Head of caudate nucleus (tissue), 42 donors: ENCODE data around the gene PCNX1.
A peak's percentile ranks its signal among the peaks of the same experiment; 100 is the strongest.

Experiments used
- DNase-seq, 42 donors: peaks; one replicate each; pipeline versions ENCODE4 v3.0.0 to v3.0.0-alpha.2; 2020 to 2021; ENCODE audit warnings: mixed read lengths in 7 of 42
- intact Hi-C: fragments of 100-400 bp; cut with DNase I; formaldehyde crosslinking; loops from one replicate; pipeline ENCODE4 v1.15.0; 2022

PCNX1 gene

DNA sequence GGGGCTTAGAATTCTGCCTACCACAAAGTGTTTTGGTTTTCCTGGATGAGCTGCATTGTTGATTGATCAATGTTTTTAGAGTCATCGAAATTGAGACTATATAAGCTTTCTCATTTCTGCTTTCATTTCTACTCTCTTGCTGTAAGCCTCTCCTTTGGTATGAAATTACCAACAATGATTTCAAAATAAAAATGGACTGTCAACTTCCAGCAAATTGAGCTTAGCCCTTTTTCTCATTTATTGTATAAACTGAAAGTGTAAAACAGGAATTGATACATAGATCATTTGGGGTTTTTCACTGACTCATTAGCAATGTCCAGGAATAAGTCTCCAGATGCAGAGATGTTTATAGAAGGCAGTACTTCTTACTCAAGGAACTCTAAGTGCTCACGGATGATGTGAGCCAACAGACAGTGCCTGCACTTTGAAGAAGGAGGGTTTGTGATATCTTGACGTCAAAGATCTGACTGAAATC lies 20.0 kb upstream of the PCNX1 start:
- intact Hi-C loops, result no loop called here
- DNase-seq, result no peak

DNA sequence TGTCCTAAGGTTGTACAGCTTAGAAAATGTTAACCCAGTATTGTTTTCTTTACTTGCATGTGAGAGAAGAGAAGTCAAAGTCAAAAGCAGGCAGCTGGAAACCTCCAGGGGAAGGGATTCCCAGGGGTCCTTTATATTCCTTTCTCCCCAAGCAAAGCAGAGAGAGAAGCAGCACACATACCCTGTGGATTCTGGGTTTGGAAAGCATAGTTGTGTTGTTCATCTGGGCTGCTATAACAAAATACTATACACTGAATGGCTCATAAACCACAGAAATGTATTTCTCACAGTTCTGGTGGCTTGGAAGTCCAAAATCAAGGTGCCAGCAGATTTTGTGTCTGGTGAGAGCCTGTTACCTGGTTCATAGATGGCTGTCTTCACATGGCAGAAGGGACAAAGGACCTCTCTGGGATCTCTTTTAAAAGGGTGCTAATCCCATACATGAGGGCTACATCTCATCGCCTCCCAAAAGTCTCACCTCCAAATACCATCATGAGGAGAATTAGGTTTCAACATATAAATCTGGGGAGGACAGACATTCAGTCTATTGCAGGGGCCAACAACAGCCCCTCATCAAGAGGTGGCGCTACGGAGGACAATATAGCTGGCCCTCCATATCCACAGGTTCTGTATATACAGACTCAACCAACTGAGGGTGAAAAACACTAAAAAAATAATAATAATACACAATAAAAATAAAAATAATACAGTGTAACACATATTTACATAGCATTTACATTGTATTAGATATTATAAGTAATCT lies 19.3 kb upstream of the PCNX1 start:
- no peak for DNase-seq
- intact Hi-C loops, result no loop called here

DNA sequence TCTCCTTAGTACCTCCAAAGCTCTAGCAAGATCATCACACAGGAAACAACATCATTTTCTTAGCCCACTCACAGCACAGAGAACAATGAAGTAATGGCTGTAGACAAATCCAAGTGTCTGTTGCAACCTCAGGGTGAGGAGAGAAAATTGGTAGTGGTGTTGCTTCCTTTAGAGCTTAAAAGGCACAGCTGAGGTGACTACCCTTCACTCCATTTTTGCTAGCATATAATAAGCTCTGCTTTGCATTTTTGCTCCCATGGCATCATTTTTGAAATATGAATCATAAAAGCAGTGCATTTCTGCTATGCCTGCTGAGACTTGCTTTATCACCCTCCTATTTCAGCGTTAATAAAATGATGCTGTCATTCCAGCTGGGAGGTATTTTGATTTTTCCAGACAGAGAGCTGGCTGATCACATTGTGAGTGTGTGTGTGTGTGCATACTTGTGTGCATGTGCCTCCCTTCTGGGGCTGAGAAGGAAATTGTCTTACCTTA lies 18.5 kb upstream of the PCNX1 start:
- intact Hi-C loops, result no loop called here
- peak in 9 of 42 donors; percentile 13 to 53 (median 21) for DNase-seq

DNA sequence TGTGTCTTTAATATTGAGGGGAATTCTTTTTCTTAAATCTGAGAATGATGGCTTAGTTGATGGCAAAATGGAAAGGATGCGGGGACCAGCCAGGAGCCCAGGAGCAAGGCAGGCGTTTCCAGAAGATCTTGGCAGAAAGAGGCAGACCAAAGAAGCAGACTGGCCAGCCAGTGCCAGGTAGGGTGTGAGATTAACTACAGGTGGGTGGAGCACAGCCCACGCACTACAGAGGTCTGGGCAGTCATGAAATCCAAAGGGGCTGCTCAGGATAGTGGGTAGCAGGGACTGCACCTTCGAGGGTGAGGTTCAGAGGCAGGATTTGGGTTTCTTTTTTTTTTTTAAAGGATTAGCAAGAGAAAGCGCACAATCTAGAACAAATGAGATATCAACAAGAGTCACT lies 17.7 kb upstream of the PCNX1 start:
- no peak for DNase-seq
- intact Hi-C loops, result no loop called here

DNA sequence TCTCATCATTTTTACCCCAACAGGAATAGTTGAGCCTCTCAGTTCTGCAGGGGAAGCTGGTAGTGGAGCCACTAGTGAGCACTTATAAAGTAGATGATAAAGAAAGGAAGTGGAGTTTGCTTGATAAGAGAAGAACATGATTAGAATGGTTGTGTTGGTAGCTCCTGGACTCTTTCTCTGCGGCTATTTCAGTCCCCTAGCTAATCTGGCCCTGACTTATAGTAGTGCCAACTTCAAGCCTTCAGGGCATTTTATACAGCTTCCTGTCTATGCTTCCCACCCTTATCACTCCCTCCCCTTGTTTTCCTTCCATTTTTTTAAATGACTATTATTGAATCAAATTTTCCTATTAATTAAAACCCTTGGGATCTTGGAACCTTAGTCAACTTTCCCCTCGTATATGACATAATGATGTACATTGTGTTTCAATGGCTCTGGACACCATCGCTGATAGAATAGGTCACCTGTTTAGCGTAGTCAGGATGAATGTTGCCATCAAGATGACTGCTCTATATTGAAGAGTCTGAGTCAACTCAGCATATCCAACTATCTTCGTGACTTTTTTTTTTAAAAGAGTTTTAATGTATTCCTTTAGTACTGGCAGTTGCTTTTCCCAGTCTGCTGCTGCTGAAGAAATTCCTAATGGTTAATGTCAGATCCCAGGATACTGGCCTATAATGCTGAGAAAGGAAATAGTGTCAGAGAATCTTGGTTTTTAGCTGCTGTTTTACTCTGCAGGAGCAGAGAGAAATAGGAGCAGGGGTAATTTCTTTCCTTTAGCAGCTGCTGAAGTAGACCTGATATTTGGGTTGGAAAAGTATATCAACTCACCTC lies 16.2 kb upstream of the PCNX1 start:
- no peak for DNase-seq
- intact Hi-C loops, result no loop called here

DNA sequence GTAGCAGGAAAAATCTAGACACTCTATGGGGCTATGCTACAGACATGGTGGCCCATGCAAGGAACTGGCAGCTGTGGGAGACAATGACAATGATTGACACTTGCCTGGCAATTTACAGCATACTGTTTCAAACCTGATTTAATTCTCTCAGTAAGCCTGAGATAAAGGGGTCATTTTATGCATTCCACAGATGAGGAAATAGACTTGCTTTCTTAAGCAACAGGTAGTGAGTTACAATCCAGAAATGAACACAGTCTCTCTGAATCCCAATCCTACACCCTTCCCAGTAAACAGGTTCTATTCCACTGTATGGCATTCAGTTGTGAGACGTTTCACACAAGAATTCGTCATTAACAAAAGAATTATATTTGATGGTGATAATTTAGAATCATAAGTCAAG lies 15.5 kb upstream of the PCNX1 start:
- DNase-seq, result no peak
- intact Hi-C loops, result no loop called here

DNA sequence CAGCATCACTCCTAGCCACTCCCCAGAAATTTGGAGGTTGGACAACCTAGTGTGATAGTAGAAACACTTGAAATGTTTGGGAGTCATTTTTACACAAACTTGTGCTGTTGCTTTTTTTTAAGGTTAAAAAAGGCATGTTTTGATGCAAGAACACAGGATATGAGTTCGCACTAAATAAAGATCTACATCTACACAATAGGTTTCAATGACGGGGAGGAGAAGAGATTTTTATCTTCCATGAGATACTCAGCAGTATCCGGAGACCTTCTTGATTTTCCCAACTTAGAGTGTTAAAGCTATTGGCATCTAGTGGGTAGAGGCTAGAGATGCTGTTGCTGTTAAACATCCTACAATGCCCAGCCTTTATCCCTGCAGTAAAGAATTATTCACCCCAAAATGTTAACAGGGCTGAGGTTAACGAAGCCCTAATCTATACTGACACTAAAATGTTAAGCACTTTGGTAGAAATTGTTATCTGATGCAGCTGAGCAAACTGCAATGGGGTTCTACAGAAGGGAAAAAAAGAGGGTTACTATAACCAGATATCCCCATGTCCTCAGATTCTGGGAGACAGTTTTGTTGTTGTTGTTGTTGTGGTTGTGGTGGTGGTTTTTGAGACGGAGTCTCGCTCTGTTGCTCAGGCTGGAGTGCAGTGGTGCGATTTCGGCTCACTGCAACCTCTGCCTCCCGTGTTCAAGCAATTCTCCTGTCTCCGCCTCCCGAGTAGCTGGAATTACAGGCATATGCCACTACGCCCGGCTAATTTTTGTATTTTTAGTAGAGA lies 14.0 kb upstream of the PCNX1 start:
- DNase-seq, result no peak
- intact Hi-C loops, result no loop called here

DNA sequence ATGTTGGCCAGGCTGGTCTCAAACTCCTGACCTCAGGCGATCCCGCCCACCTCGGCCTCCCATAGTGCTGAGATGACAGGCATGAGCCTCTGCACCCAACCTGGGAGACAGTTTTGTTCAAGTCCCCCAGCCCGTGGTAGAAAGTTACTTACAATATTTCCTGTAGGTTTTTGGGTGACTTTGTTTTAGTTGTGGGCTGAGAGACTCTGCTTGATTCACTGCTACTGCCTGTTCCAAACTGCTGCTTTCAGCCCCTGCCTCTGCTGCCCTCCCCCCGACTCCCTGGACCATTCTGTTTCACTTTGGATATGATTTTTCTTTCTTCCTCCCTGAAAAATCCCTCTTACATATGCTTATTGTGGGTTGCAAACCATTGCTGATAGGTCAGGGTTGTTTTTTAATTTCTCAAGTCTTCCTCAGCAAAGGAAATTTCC lies 13.4 kb upstream of the PCNX1 start:
- intact Hi-C loops, result no loop called here
- DNase-seq, result no peak

DNA sequence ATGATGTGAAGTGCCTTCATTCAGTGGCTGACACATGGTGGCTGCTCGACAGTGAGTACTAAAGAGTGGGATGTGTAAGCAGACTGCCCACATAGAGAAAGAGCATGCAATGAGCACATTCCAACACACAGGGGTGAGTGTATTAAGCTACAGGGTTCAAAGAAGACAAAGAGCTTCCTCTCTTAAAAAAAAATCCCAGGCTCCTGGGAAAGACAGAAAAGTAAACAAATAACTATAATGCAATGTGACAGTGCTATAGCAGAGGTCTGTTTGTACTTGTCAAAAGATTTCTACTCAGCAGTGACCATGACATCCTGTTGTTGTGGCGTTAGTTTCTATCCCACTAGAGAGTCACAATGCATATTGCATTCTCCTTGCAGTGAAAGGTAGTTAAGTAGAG lies 12.4 kb upstream of the PCNX1 start:
- intact Hi-C loops, result no loop called here

DNA sequence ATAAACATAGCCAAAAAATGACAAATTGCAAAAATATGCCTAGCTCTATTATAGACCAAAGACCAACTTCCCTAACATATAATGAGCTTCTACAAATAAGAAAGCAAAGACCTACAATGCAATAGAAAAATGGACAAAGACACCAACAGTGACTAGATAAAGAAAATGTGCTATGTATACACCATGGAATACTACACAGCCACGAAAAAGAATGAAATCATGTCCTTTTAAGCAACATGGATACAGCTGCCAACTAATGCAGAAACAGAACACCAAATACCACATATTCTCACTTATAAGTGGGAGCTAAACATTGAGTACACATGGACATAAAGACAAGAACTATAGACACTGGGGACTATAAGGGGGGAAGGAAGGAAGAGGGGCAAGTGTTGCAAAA lies 10.9 kb upstream of the PCNX1 start:
- no peak for DNase-seq
- intact Hi-C loops, result no loop called here

More for the DNA sequence above, 12.4 kb upstream of the PCNX1 start:
- peak in 1 of 42 donors; percentile 20 for DNase-seq

DNA sequence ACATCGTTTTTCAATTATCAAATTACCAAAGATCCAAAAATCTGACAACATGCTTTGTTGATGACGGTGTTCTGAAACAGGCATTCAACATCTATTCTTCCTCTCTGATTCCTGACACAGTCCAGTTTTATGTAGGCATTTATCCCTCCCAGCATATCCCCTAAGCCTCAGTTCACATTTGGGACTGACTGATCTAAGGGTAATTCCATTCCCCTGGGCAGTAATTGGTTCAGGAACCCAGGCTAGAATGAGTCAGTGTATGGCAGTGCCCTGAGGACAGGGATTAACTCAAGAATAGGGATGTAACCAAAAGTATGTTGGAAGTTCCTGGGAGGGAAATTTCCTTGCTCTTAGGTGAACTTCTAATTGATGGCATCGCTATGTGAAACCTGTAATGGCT lies 10.3 kb upstream of the PCNX1 start:
- intact Hi-C loops, result no loop called here
- no peak for DNase-seq

DNA sequence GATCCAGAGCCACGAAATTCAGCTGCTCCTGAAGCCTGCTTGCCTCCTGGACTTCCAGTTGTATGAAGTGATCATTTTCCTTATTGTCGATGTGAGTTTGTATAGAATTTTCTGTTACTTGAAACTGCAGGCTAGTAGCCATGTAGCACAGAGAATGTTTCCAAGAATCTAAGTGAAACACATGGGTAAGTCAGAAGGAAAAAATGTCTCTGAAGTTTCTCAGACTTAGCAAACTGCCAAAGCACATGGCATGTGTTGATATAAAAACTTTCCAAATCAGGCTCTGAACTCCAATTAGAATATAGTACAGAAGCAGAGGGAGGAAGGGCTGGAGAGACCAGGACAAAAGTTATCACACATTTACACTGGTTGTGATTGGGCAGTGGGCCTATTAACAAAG lies 9.8 kb upstream of the PCNX1 start:
- no peak for DNase-seq
- intact Hi-C loops, result no loop called here

DNA sequence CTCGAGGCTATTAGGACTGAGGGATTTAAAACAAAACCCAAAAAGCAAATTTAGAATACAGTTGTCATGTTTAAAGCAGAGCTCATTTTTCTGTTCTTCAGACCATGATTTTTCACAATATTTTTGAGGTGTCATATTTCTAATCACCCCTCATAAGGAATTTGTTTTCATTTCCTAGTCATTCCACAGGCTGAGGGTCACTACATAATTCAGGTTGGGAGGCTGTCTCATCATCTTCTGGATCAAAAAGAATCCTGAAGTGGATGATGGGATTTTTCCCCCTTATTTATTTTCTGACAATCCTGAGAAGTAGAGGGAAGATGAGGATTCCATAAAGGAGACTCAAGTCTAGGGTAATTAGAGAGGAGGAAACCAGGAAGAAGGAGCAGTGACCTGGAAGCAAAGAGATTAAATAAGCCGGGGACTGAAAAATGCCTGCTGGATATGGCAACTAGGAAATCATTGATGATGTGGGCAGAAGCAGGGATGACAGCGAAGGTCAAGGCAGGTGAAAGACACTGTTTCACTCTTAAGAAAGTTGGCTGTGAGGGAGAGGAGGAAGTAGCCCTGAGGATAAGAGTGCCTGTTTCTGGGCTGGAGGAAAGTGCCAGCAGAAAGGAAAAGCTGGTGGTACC lies 9.0 kb upstream of the PCNX1 start:
- no peak for DNase-seq
- intact Hi-C loops, result no loop called here

DNA sequence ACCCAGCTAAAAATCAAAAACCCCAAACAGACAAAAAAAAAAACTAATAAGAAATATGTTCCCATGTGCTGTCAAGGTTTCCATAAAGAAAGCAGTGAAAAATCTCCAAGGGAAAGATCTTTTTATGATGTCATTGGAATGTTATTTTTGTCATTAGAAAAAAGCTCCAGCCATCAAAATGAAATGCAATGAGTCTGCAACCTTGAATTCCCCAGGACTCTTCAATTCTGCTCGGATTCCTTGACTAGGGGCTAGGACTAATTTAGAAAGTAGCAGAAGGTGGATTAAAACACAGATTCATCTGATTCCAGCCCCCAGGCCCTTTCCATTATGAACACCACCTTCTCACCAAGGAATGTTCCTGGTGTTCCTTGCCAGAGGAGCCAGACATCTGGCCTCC lies 6.0 kb upstream of the PCNX1 start:
- no peak for DNase-seq
- intact Hi-C loops, result no loop called here

DNA sequence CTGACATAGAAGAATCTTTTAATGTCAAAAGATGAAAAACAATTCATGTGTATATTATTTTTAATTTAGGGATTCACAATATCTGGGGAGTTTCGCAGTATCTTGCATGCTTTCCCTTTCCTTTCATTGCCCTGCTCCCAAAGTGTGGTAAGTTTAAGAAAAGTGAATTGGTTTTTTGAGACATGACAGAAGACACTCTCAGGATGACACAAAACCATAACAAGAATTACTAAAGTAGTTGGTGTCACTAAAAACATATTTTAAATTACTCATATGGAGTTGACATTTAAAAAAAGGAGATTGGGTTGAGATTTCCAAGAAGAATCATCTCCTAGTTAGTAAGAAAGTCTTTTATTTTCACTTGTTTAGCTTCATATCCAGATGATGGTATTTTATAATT lies 5.1 kb upstream of the PCNX1 start:
- no peak for DNase-seq
- intact Hi-C loops, result no loop called here

DNA sequence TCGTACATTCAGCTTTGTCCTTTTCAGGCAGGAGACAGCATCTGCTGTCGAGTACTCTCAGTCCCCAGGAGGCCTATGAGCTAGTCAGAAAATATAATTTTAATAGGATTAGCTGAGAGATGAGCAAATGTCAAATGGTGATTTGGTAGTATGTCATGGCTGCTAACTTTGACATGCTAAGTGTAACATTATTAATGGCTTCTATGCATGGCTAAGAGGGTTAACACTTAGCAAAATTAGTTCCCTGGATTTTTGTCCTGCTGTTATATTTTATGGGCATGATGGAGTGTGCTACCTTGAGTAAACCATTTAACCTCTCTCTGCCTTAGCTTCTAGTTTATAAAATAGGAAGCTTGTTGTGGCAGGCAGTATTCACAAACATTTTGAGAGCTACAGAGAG lies 2.9 kb upstream of the PCNX1 start:
- no peak for DNase-seq
- intact Hi-C loops, result no loop called here

DNA sequence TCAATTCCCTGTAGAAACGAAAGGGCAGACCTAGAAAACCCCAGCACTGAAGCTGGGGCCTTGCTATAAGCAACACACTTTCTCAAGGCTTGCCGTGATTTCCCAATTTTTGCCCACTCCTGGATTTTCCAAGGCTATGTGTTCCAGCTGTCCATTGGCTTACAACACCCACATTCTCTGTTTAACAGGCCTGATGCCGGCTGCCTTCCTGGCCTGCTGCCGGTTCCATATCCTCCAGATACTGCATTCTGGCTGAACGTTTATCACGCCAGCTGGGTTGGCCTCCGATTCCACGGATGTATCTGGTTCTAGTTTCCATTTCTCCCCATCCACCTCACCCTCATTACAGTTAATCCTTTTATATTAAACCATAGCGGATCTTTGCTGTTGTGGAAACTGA lies 2.0 kb upstream of the PCNX1 start:
- no peak for DNase-seq
- intact Hi-C loops, result loop anchor here (5.0 kb wide), 2 partner anchors 67 to 83 kb away; no protein-coding TSS in a partner anchor

DNA sequence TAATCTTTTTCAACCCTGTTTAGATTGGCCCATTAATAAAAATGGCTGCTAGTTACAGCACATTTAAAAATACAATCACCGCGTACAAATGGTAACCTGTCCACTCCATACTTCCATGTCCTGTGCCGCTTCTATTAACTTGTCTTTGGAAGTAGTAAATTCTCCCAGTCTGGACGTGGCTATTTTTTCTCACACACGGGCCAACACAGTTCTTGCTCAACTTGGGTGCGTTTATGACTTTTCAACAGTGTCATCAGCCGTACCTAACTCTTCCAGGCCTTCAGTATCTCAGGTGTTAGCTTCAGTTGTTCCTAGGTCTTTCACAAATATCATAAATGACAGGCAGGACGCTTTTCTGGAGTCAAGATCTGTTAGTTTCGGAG lies 475 bp upstream of the PCNX1 start:
- intact Hi-C loops, result loop anchor here (5.0 kb wide), 2 partner anchors 66 to 84 kb away; no protein-coding TSS in a partner anchor
- no peak for DNase-seq
